ENCODE measurements around the gene QSOX1.
"Not testable (repeated sequence)": the region's sequence is repeated elsewhere in the genome, so short reads cannot be mapped to it uniquely, and the experiment has no call there.

The QSOX1 gene

GRCh38 chr1:180188091-180188506 is 33.4 kb downstream of the QSOX1 start:
- in situ Hi-C loops (cut with MboI; ENCODE audit: low sequenced_read_pairs) = no loop called here

DNA sequence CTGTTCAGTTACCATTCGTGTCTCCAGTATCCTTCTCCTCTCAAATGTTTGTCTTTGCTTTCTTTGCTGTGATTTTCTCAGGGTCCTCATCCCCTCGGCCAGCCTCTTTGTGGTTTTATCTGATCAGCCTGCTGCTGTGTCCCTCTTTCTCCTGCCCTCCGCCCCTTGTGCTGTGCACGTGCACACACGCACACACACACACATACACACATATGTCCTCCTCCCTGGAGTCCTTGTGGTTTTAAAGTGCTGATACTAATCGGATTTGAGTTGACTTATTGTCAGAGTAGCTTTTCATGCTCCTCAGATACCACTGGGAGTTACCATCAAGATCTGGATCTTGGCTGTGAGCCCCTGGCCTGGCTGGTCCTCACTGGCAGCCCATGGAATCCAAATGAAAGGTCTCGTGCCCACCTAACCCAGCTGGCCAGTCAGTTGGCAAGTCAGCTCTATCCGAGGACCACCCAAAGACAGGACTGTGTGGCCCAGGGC is 34.1 kb downstream of the QSOX1 start:
- in situ Hi-C loops (cut with MboI; ENCODE audit: low sequenced_read_pairs) = no loop called here

GRCh38 chr1:180190091-180190490 is 35.4 kb downstream of the QSOX1 start:
- in situ Hi-C loops (cut with MboI; ENCODE audit: low sequenced_read_pairs) = no loop called here

GRCh38 chr1:180192172-180192571 is 37.5 kb downstream of the QSOX1 start:
- in situ Hi-C loops (cut with MboI; ENCODE audit: low sequenced_read_pairs) = no loop called here

GRCh38 chr1:180193141-180194047 is 38.7 kb downstream of the QSOX1 start:
- in situ Hi-C loops (cut with MboI; ENCODE audit: low sequenced_read_pairs) = no loop called here

- in situ Hi-C loops (cut with MboI; ENCODE audit: low sequenced_read_pairs) = no loop called here
Observed at GRCh38 chr1:180194048-180194425, 39.4 kb downstream of the QSOX1 start.

DNA sequence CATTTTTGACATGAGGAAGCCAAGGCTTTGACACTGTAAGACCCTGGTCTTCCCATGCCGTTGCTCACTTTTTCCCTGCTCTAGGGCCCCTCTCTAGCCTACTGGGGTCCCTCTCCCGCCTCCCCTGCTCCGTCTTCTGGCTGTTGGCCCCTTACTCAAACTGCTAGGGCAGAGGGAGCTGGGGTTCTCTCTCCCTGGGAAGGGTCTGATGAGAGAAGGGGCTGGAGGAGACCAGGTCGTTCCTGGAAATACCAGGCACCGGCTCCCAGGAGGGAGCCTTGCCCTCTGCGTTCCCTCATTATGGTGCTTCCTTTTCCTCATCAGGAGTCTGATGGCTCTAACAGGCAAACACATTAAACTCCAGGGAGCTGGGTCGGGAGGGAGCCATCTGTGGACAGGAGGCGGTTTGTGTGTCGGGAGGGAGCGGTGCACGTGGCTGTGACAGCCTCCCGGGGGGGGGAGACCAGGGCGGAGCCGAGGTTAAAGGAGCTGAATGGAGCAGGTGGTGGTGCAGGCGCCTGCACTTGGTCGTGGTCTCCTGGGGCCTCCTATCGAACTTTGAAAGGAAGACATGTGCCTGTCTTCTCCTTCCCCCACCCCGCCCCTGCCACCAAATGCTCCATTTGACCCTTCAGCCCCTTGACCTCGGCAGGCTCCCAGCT is 40.0 kb downstream of the QSOX1 start:
- in situ Hi-C loops (cut with MboI; ENCODE audit: low sequenced_read_pairs) = no loop called here

- in situ Hi-C loops (cut with MboI; ENCODE audit: low sequenced_read_pairs) = no loop called here
Observed at GRCh38 chr1:180195401-180195800, 40.7 kb downstream of the QSOX1 start.

GRCh38 chr1:180195916-180196315 is 41.2 kb downstream of the QSOX1 start:
- in situ Hi-C loops (cut with MboI; ENCODE audit: low sequenced_read_pairs) = no loop called here

GRCh38 chr1:180196436-180197003 is 41.9 kb downstream of the QSOX1 start:
- in situ Hi-C loops (cut with MboI; ENCODE audit: low sequenced_read_pairs) = no loop called here

DNA sequence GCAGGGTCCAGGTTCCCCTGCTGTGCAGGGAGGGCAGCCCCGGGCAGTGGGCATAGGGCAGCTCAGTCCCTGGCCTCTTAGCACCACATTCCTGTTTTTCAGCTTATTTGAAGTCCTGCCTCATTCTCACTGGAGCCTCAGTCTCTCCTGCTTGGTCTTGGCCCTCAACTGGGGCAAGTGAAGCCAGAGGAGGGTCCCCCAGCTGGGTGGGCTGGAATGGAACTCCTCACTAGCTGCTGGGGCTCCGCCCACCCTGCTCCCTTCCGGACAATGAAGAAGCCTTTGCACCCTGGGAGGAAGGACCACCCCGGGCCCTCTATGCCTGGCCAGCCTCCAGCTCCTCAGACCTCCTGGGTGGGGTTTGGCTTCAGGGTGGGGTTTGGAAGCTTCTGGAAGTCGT is 42.6 kb downstream of the QSOX1 start:
- in situ Hi-C loops (cut with MboI; ENCODE audit: low sequenced_read_pairs) = no loop called here

GRCh38 chr1:180198196-180198595 is 43.5 kb downstream of the QSOX1 start:
- in situ Hi-C loops (cut with MboI; ENCODE audit: low sequenced_read_pairs) = no loop called here

GRCh38 chr1:180198611-180199010 is 43.9 kb downstream of the QSOX1 start:
- in situ Hi-C loops (cut with MboI; ENCODE audit: low sequenced_read_pairs) = no loop called here

GRCh38 chr1:180199018-180199417 is 44.3 kb downstream of the QSOX1 start:
- in situ Hi-C loops (cut with MboI; ENCODE audit: low sequenced_read_pairs) = no loop called here

GRCh38 chr1:180201451-180202200 is 47.0 kb downstream of the QSOX1 start:
- in situ Hi-C loops (cut with MboI; ENCODE audit: low sequenced_read_pairs) = no loop called here

DNA sequence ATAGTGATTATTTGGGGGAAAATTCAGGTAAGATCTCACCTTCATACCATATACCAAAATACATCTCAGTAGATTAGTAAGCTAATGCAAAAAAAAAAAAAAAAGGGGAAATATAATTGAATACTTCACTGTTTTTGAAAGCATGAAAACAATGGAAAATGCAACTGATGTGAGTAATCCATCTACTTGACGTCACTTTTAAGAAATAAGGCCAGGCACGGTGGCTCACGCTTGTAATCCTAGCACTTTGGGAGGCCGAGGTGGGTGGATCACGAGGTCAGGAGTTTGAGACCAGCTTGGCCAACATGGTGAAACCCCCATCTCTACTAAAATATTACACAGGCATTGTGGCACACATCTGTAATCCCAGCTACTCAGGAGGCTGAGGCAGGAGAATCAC is 47.9 kb downstream of the QSOX1 start:
- in situ Hi-C loops (cut with MboI; ENCODE audit: low sequenced_read_pairs) = not testable (repeated sequence)

DNA sequence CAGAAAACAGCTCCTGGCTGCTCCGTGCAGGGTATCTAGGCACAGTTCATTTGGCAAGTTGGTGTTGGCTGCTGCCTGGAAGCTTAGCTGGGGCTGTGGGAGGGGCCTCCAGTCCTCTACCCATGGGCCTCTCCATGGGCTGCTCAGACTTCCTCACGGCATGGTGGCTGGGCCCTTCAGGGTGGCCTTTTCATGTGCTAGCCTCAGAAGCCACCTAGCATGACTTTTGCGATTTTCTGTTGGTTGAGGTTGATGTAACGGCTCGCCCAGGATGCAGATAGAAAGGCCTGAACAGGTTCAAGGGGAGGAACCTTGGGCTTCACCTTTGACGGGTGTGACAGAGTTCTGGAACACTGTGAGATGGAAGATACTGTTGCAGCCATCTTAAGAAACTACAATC is 49.6 kb downstream of the QSOX1 start:
- in situ Hi-C loops (cut with MboI; ENCODE audit: low sequenced_read_pairs) = no loop called here

- in situ Hi-C loops (cut with MboI; ENCODE audit: low sequenced_read_pairs) = no loop called here
Observed at GRCh38 chr1:180206581-180206980, 51.9 kb downstream of the QSOX1 start.

GRCh38 chr1:180208264-180208663 is 53.6 kb downstream of the QSOX1 start:
- in situ Hi-C loops (cut with MboI; ENCODE audit: low sequenced_read_pairs) = no loop called here

- in situ Hi-C loops (cut with MboI; ENCODE audit: low sequenced_read_pairs) = no loop called here
Observed at GRCh38 chr1:180210008-180210620, 55.4 kb downstream of the QSOX1 start.
